IMR-90 (cell line): ENCODE measurements around the gene CCDC136. TPM values are rescaled to one million over a fixed set of nuclear protein-coding genes. Genes with fewer than 3 reads are reported as not detected.

Experiments used
- ATAC-seq: fragments of 200-7000 bp; cut with Tn5 transposase; 2 replicates; pipeline ENCODE4 v1.9.1; 2020; ENCODE audit warnings: low read depth, mild to moderate bottlenecking, moderate library complexity
- BruUV-seq: library from RNA; stranded (reverse); fragments of 400-500 nt; replicated peaks from 2 replicates; lab custom pipeline; 2021; lab: Mats Ljungman, UMichigan
- CTCF ChIA-PET: fragments of 300-600 bp; formaldehyde crosslinking; extraction: SDS; loops from one replicate; lab custom pipeline; 2021; ENCODE audit warnings: antibody characterized with exemption; lab: Yijun Ruan, JAX
- POLR2A ChIA-PET: fragments of 300-600 bp; sonication (Branson Sonifier 250); formaldehyde crosslinking; loops from one replicate; lab custom pipeline; 2022; ENCODE audit warnings: antibody characterized with exemption; ENCODE audit not compliant: unreplicated experiment; lab: Charles Lee
- DNase-seq: peaks from one replicate; pipeline ENCODE4 v3.0.0; 2013
- H2AFZ ChIP-seq: replicated peaks from 2 replicates; pipeline ENCODE3; 2013; ENCODE audit warnings: low read length, mild to moderate bottlenecking; ENCODE audit not compliant: poor library complexity
- H2AK5ac ChIP-seq: 2 replicates; pipeline ENCODE4 v1.6.1; 2013; ENCODE audit warnings: low read depth, low read length, inconsistent platforms
- H2AK9ac ChIP-seq: replicated peaks from 2 replicates; pipeline ENCODE3; 2013; ENCODE audit warnings: mild to moderate bottlenecking, low read depth, low read length, moderate library complexity; ENCODE audit not compliant: poor library complexity
- H2BK120ac ChIP-seq: 2 replicates; pipeline ENCODE4 v1.6.1; 2013; ENCODE audit warnings: low read depth, low read length, inconsistent platforms
- H2BK15ac ChIP-seq: 3 replicates; pipeline ENCODE4 v1.6.1; 2013; ENCODE audit warnings: low read depth, low read length, inconsistent platforms
- H2BK20ac ChIP-seq: 2 replicates; pipeline ENCODE4 v1.6.1; 2013; ENCODE audit warnings: low read depth, mild to moderate bottlenecking, inconsistent platforms, low read length, moderate library complexity
- H2BK5ac ChIP-seq: 2 replicates; pipeline ENCODE4 v1.6.1; 2013; ENCODE audit warnings: mild to moderate bottlenecking, low read depth, low read length, inconsistent platforms; ENCODE audit not compliant: poor library complexity, severe bottlenecking
- H3K14ac ChIP-seq: replicated peaks from 2 replicates; pipeline ENCODE4 v1.6.1; 2013; ENCODE audit warnings: low read depth, low read length, inconsistent platforms
- H3K18ac ChIP-seq: 2 replicates; pipeline ENCODE4 v1.6.1; 2013; ENCODE audit warnings: low read depth, low read length, control low read depth
- H3K23ac ChIP-seq: 2 replicates; pipeline ENCODE4 v1.6.1; 2013; ENCODE audit warnings: low read depth, low read length, inconsistent platforms
- H3K27ac ChIP-seq: 2 replicates; pipeline ENCODE4 v1.5.1; 2013; ENCODE audit warnings: mild to moderate bottlenecking, control low read depth, low read length; ENCODE audit not compliant: insufficient read depth
- H3K27me3 ChIP-seq: 2 replicates; pipeline ENCODE4 v1.6.1; 2013; ENCODE audit warnings: low read length; ENCODE audit not compliant: control insufficient read depth, insufficient read depth
- H3K36me3 ChIP-seq: 2 replicates; pipeline ENCODE4 v1.6.1; 2013; ENCODE audit warnings: low read length, mixed read lengths; ENCODE audit not compliant: control insufficient read depth, insufficient read depth
- H3K4ac ChIP-seq: 2 replicates; pipeline ENCODE4 v1.6.1; 2013; ENCODE audit warnings: low read depth, low read length, inconsistent platforms
- H3K4me1 ChIP-seq: 2 replicates; pipeline ENCODE4 v1.6.1; 2013; ENCODE audit warnings: low read length, mixed read lengths; ENCODE audit not compliant: control insufficient read depth, insufficient read depth
- H3K4me2 ChIP-seq: 2 replicates; pipeline ENCODE4 v1.6.1; 2013; ENCODE audit warnings: low read depth, mild to moderate bottlenecking, control low read depth, low read length, moderate library complexity
- H3K4me3 ChIP-seq: 2 replicates; pipeline ENCODE4 v1.5.1; 2013; ENCODE audit warnings: low read depth, mild to moderate bottlenecking, control low read depth, low read length, moderate library complexity; ENCODE audit not compliant: insufficient read depth
- H3K56ac ChIP-seq: 2 replicates; pipeline ENCODE4 v1.6.1; 2013; ENCODE audit warnings: low read length, inconsistent platforms; ENCODE audit not compliant: insufficient read depth; ENCODE audit errors: extremely low read depth
- H3K79me1 ChIP-seq, 2 experiments: 2 replicates each; pipeline ENCODE4 v1.6.1; 2013; ENCODE audit warnings: low read length in 2 of 2, inconsistent platforms in 1 of 2, low read depth in 1 of 2
- H3K9ac ChIP-seq: 2 replicates; pipeline ENCODE4 v1.6.1; 2013; ENCODE audit warnings: low read depth, low read length, control low read depth
- H3K9me1 ChIP-seq: 2 replicates; pipeline ENCODE4 v1.6.1; 2013; ENCODE audit warnings: low read length, inconsistent platforms; ENCODE audit not compliant: insufficient read depth
- H3K9me3 ChIP-seq: 2 replicates; pipeline ENCODE4 v1.6.1; 2013; ENCODE audit warnings: low read length; ENCODE audit not compliant: control insufficient read depth, insufficient read depth
- H4K20me1 ChIP-seq: 2 replicates; pipeline ENCODE4 v1.6.1; 2013; ENCODE audit warnings: low read length, inconsistent platforms; ENCODE audit not compliant: insufficient read depth
- H4K5ac ChIP-seq: 2 replicates; pipeline ENCODE4 v1.6.1; 2013; ENCODE audit warnings: mild to moderate bottlenecking, low read depth, low read length, control low read depth
- H4K8ac ChIP-seq, 2 experiments: 2 replicates each; pipeline ENCODE4 v1.6.1; 2013; ENCODE audit warnings: low read depth in 2 of 2, low read length in 2 of 2, control low read depth in 1 of 2, inconsistent platforms in 1 of 2
- H4K91ac ChIP-seq: 2 replicates; pipeline ENCODE4 v1.6.1; 2013; ENCODE audit warnings: low read depth, low read length, inconsistent platforms; ENCODE audit not compliant: insufficient read depth
- CEBPB ChIP-seq: IDR thresholded peaks from 2 replicates; pipeline ENCODE4 v1.6.1; 2012; ENCODE audit warnings: low read depth, low read length, improper control_type of control experiment
- FOS ChIP-seq: fragments of 150-350 bp; IDR thresholded peaks from 2 replicates; pipeline ENCODE4 v1.6.1; 2016; ENCODE audit warnings: low read depth, low read length
- NFE2L2 ChIP-seq: fragments of 150-350 bp; IDR thresholded peaks from 2 replicates; pipeline ENCODE4 v1.6.1; 2016; ENCODE audit warnings: low read depth, mild to moderate bottlenecking, low read length
- POLR2A ChIP-seq: IDR thresholded peaks from 2 replicates; pipeline ENCODE4 v1.6.1; 2012; ENCODE audit warnings: mild to moderate bottlenecking, low read depth, low read length
- RAD21 ChIP-seq: IDR thresholded peaks from 2 replicates; pipeline ENCODE4 v1.6.1; 2012; ENCODE audit warnings: low read length, improper control_type of control experiment
- RFX5 ChIP-seq: IDR thresholded peaks from 2 replicates; pipeline ENCODE4 v1.8.0; 2012; ENCODE audit warnings: low read depth, mild to moderate bottlenecking, low read length, moderate library complexity
- WGBS, 2 experiments: methylation state at CpG; one replicate each; pipeline versions ENCODE4 v1.1.5 to v1.1.7; 2013; ENCODE audit warnings: missing lambda C conversion rate in 2 of 2; ENCODE audit not compliant: insufficient read length in 1 of 2; ENCODE audit errors: extremely low coverage in 2 of 2; 5-methylcytosine and 5-hydroxymethylcytosine counted together
- dilution Hi-C: fragments of 300-500 bp; cut with HindIII; formaldehyde crosslinking; loops from one replicate; pipeline ENCODE4 v1.14.3; 2018; ENCODE audit warnings: low sequenced_read_pairs; ENCODE audit not compliant: unreplicated experiment
- in situ Hi-C: fragments of 300-500 bp; cut with MboI; formaldehyde crosslinking; loops from 3 replicates; pipeline ENCODE4 v1.14.3; 2019; ENCODE audit warnings: low sequenced_read_pairs, inconsistent platforms, mixed read lengths
- intact Hi-C: fragments of 100-400 bp; cut with micrococcal nuclease; formaldehyde crosslinking; loops from 2 replicates; pipeline ENCODE4 v1.10.0; 2022
- polyA plus RNA-seq, 3 experiments: library from polyadenylated mRNA; depleted of rRNA; stranded (reverse); fragments of >200 nt; gene quantifications; 2 replicates each; pipeline ENCODE4 v1.2.3, GENCODE V29; 2012; ENCODE audit warnings: low replicate concordance in 1 of 3
- total RNA-seq: library from RNA; depleted of rRNA; stranded (reverse); fragments of >200 nt; gene quantifications from 2 replicates; pipeline ENCODE4 v1.2.3, GENCODE V29; 2012
- TF ChIP-seq, protein P1 (sequence below): fragments of 150-350 bp; IDR thresholded peaks from 2 replicates; pipeline ENCODE4 v1.6.1; 2016; ENCODE audit warnings: low read depth, mild to moderate bottlenecking, low read length, moderate library complexity, borderline replicate concordance
- TF ChIP-seq, protein P2 (sequence below): conservative IDR thresholded peaks from 2 replicates; pipeline ENCODE4 v1.5.1; 2012; ENCODE audit warnings: mild to moderate bottlenecking, low read depth, low read length, improper control_type of control experiment
- TF ChIP-seq, protein P3 (sequence below): fragments of 150-350 bp; IDR thresholded peaks from 2 replicates; pipeline ENCODE4 v1.6.1; 2017; ENCODE audit warnings: mild to moderate bottlenecking, antibody characterized with exemption, low read length, low read depth

The CCDC136 gene
- total and polyA plus RNA-seq, 2 of the 4 experiments (the other 2 are of a cell fraction), result 7.7 to 18.0 TPM

DNA sequence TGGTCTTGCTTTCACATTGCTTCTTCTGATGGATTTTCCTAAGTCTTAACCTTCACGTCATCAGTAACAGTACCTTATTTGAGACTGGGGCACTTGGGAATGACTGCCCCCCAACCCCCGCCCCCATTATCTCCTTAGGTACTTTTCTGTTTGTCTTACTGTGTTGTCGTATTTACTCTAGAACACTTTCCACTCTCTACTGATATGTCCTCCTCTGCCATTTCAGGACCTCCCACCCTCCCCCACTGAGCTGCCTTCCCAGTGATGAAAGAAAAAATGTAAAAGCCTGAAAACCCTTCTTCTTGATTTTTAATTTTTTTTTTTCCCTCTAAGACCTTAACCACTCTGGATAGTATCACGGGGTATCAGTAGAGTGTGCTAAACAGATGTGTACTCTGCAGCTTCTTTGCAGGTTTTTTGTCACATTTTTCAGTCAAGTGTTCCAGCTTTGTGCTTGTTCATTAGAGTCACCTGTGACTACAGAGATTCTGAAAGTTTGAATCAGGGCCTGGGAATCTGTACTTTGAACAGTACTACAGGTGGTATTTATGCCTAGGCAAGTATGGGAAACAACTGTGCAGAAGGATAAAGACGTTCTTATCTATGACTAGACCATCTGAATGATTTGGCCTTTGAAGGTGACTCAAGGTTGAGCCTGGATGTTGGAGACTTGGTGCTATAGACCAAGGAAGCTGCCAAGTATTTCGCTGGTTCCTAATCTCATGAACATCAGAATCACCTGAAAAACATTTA is 44.3 kb upstream of the CCDC136 start (continued):
- TF ChIP-seq, protein P1, sequence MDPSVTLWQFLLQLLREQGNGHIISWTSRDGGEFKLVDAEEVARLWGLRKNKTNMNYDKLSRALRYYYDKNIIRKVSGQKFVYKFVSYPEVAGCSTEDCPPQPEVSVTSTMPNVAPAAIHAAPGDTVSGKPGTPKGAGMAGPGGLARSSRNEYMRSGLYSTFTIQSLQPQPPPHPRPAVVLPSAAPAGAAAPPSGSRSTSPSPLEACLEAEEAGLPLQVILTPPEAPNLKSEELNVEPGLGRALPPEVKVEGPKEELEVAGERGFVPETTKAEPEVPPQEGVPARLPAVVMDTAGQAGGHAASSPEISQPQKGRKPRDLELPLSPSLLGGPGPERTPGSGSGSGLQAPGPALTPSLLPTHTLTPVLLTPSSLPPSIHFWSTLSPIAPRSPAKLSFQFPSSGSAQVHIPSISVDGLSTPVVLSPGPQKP, result no peak

DNA sequence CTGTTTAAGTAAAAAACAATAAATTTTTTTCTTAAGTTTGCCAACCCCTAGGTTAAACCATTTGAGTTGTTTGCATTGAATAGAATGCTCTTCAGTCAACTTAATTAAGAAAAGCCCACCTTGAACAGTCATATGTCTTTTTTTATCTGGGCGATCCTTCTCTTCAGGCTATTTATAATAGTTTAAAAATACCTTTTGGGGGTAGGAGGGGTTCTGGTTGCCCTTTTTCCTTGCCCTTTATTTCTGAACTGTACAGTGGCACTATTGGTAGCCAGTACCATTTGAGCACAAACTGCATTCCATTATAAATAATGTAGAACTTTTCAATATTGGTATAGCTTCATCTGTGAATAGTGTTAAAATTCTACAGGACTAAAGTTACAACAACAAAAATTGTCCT is 39.5 kb upstream of the CCDC136 start:
- Histone ChIP-seq H3K9me3 (no peaks in the 10 kb centered on the region), H4K5ac (no peak overlapping the region), H3K56ac (no peak overlapping the region), H3K79me1 (peaks cover 12 to 48% of the 10 kb centered on the region in 2 experiments), H2BK120ac (no peak overlapping the region), H2BK15ac (no peak overlapping the region), H3K4me1 (peaks cover 15% of the 10 kb centered on the region), H3K9me1 (peaks cover 12% of the 10 kb centered on the region), H3K4me2 (no peak overlapping the region), H3K36me3 (peaks cover 41% of the 10 kb centered on the region), H2BK20ac (no peak overlapping the region), H4K91ac (no peak overlapping the region), H2AK5ac (no peak overlapping the region), H3K4ac (no peak overlapping the region), H3K18ac (no peak overlapping the region), H3K27me3 (no peaks in the 10 kb centered on the region), H2AFZ (no peak overlapping the region), H3K14ac (no peak overlapping the region), H4K8ac (no peak overlapping the region), H3K23ac (no peak overlapping the region), H2AK9ac (no peak overlapping the region), H4K20me1 (peaks cover 90% of the 10 kb centered on the region), H2BK5ac (no peak overlapping the region), H3K4me3 (no peak overlapping the region), H3K9ac (no peak overlapping the region), H3K27ac (no peak overlapping the region)
- no peak for ATAC-seq
- intact Hi-C loops, result no loop called here
- DNase-seq, result no peak
- ChIA-PET CTCF (interaction anchor here (0.7 kb wide), 1 partner anchor 16 kb away, joined by 3 read pairs; no protein-coding TSS in a partner anchor), POLR2A (no interaction called here)
- TF ChIP-seq FOS (no peak), POLR2A (no peak), CEBPB (no peak), RAD21 (no peak), NFE2L2 (no peak), RFX5 (no peak)
- TF ChIP-seq, protein P2, sequence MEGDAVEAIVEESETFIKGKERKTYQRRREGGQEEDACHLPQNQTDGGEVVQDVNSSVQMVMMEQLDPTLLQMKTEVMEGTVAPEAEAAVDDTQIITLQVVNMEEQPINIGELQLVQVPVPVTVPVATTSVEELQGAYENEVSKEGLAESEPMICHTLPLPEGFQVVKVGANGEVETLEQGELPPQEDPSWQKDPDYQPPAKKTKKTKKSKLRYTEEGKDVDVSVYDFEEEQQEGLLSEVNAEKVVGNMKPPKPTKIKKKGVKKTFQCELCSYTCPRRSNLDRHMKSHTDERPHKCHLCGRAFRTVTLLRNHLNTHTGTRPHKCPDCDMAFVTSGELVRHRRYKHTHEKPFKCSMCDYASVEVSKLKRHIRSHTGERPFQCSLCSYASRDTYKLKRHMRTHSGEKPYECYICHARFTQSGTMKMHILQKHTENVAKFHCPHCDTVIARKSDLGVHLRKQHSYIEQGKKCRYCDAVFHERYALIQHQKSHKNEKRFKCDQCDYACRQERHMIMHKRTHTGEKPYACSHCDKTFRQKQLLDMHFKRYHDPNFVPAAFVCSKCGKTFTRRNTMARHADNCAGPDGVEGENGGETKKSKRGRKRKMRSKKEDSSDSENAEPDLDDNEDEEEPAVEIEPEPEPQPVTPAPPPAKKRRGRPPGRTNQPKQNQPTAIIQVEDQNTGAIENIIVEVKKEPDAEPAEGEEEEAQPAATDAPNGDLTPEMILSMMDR, result no peak
- TF ChIP-seq, protein P3, sequence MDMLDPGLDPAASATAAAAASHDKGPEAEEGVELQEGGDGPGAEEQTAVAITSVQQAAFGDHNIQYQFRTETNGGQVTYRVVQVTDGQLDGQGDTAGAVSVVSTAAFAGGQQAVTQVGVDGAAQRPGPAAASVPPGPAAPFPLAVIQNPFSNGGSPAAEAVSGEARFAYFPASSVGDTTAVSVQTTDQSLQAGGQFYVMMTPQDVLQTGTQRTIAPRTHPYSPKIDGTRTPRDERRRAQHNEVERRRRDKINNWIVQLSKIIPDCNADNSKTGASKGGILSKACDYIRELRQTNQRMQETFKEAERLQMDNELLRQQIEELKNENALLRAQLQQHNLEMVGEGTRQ, result no peak
- in situ Hi-C loops, result no loop called here
- BruUV-seq, result no TSS peak
- no CpG with 5 or more reads among the region's 1 CpG for WGBS, 2 experiments
- dilution Hi-C loops, result no loop called here
